Bronchial epithelial cell (primary cell): ENCODE results near the gene NIPA2. TPM values are rescaled to one million over a fixed set of nuclear protein-coding genes. Genes with fewer than 3 reads are reported as not detected.

ENCODE experiments used
- DNase-seq: peaks from one replicate; pipeline ENCODE4 v3.0.0-alpha.2; 2010; ENCODE audit warnings: low read depth
- FAIRE-seq: peaks from 2 replicates; lab custom pipeline; 2011; peaks lifted over from hg19 to GRCh38; lab: Jason Lieb, UNC
- H3K27me3 ChIP-seq: 2 replicates; pipeline ENCODE4 v1.5.1; 2011; ENCODE audit warnings: low read length; ENCODE audit not compliant: control insufficient read depth, insufficient read depth
- H3K36me3 ChIP-seq: 2 replicates; pipeline ENCODE4 v1.5.1; 2011; ENCODE audit warnings: low read length; ENCODE audit not compliant: control insufficient read depth, insufficient read depth
- H3K4me3 ChIP-seq: 2 replicates; pipeline ENCODE4 v1.5.1; 2011; ENCODE audit warnings: mild to moderate bottlenecking, low read depth, low read length, control low read depth
- total RNA-seq: library from RNA; depleted of rRNA; stranded (reverse); fragments of >200 nt; gene quantifications from 2 replicates; pipeline ENCODE4 v1.2.1, GENCODE V29; 2014
- TF ChIP-seq, protein P1 (sequence below): IDR thresholded peaks from 2 replicates; pipeline ENCODE4 v1.5.1; 2011; ENCODE audit warnings: mild to moderate bottlenecking, moderate library complexity, low read length, control low read depth, inconsistent platforms; ENCODE audit not compliant: insufficient read depth, severe bottlenecking

NIPA2 gene
- total RNA-seq, 1 donor from 2014 or later = 76.1 TPM

- TF ChIP-seq, protein P1, sequence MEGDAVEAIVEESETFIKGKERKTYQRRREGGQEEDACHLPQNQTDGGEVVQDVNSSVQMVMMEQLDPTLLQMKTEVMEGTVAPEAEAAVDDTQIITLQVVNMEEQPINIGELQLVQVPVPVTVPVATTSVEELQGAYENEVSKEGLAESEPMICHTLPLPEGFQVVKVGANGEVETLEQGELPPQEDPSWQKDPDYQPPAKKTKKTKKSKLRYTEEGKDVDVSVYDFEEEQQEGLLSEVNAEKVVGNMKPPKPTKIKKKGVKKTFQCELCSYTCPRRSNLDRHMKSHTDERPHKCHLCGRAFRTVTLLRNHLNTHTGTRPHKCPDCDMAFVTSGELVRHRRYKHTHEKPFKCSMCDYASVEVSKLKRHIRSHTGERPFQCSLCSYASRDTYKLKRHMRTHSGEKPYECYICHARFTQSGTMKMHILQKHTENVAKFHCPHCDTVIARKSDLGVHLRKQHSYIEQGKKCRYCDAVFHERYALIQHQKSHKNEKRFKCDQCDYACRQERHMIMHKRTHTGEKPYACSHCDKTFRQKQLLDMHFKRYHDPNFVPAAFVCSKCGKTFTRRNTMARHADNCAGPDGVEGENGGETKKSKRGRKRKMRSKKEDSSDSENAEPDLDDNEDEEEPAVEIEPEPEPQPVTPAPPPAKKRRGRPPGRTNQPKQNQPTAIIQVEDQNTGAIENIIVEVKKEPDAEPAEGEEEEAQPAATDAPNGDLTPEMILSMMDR = no peak
- Histone ChIP-seq H3K4me3 (no peak overlapping the region), H3K36me3 (peaks cover 20% of the 10 kb centered on the region), H3K27me3 (no peaks in the 10 kb centered on the region)
- FAIRE-seq = no peak
- no peak for DNase-seq
These were observed 29.4 kb downstream of the NIPA2 start for GRCh38 chr15:22867886-22868285.

- Histone ChIP-seq H3K36me3 (peaks cover 17% of the 10 kb centered on the region), H3K27me3 (no peaks in the 10 kb centered on the region), H3K4me3 (no peak overlapping the region)
- FAIRE-seq = no peak
- no peak for DNase-seq
- TF ChIP-seq, protein P1 = no peak
These were observed 30.0 kb downstream of the NIPA2 start for GRCh38 chr15:22868495-22868894.

- H3K36me3 ChIP-seq = peaks cover 16% of the 10 kb centered on the region
- TF ChIP-seq, protein P1 = no peak
These were observed 30.5 kb downstream of the NIPA2 start for GRCh38 chr15:22868928-22869327.

GRCh38 chr15:22869856-22870255, 31.4 kb downstream of the NIPA2 start:
- Histone ChIP-seq H3K27me3 (no peaks in the 10 kb centered on the region), H3K4me3 (no peak overlapping the region), H3K36me3 (peaks cover 15% of the 10 kb centered on the region)
- FAIRE-seq (no peak), DNase-seq (no peak)
- TF ChIP-seq, protein P1 = no peak

More at GRCh38 chr15:22868928-22869327, 30.5 kb downstream of the NIPA2 start:
- H3K4me3 ChIP-seq = no peak overlapping the region
- DNase-seq (no peak), FAIRE-seq (no peak)
- H3K27me3 ChIP-seq = no peaks in the 10 kb centered on the region

DNA sequence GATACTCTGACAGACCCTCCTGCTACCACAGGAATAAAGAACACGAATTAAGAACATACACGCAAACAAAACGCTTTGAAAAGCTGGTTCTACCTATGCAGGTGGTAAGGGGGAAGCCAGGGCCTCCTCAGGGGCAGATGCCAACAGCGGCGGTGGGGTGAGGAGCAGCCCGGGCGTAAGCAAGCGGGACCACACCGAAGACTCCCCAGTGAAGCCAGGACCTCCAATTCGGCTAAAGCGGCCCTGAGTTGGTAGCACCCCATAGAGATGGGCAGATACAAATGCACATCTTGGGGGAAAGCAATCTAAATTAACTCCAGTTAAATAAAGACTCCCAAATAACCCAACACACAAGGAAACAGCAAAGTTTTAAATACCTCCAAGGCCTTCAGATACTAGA, 32.4 kb downstream of the NIPA2 start:
- H3K4me3 ChIP-seq = no peak overlapping the region
- DNase-seq = no peak
- peaks cover 18% of the 10 kb centered on the region for H3K36me3 ChIP-seq
- H3K27me3 ChIP-seq = no peaks in the 10 kb centered on the region
- no peak for FAIRE-seq
- TF ChIP-seq, protein P1 = no peak

DNA sequence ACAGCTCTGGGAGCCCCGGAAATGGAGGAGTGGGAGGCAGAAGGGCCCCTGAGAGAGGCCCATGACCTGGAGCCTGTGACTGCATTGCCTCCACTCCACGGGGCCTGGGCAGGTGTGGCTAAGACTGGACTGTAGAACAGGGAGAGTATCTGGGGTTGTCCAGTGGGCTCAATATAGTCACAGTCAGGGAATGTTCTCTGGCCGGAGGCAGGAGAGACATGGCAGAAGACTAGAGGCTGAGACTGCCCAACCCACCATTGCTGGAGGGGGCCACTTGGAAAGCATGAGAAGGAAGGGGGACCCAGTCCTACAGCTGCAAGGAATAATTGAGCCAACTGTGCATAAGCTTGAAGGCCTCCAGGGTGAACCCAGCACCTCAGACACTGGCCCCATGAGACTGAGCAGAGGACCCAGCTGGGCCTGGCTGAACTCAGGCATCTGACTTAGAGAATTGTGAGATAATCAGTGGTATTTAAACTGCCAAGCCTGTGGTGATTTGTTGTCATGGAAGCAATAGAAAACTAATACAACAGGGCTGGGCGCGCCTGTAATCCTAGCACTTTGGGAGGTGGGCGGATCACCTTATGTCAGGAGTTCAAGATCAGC, 33.1 kb downstream of the NIPA2 start:
- H3K36me3 ChIP-seq = peaks cover 20% of the 10 kb centered on the region

More for the DNA sequence above, 33.1 kb downstream of the NIPA2 start:
- H3K27me3 ChIP-seq = no peaks in the 10 kb centered on the region
- no peak overlapping the region for H3K4me3 ChIP-seq
- TF ChIP-seq, protein P1 = no peak
- DNase-seq (no peak), FAIRE-seq (no peak)
